NCI-H2196 treated with DMSO at 0.1 percent for 48 hours (cell line): ENCODE data around the gene COX6B1.
A peak's percentile ranks its signal among the peaks of the same experiment; 100 is the strongest.
"Not testable (repeated sequence)": the region's sequence is repeated elsewhere in the genome, so short reads cannot be mapped to it uniquely, and the experiment has no call there.

Experiments used
- DNase-seq: peaks from one replicate; lab custom pipeline; 2025; ENCODE audit not compliant: unreplicated experiment; lab: John Stamatoyannopoulos, UW

Gene COX6B1

DNA sequence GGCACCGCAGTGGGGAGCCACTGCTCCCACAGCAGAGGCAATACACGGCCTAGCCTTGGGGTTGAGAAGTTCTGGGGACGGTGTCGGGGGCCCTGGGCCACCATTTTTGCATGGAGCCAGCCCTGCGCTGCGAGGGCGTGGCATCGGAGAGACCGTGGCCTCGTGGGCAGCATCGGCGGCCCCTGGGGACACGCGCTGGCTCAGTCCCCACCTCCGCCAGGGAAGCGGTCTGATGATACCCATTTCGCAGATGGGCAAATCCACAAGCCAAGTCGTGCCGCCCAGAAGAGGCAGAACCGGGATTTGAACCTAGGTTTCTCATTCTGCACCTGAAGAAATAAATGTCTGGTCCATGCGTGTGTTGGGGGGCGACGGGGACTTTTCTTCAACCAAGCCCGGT lies 17.0 kb downstream of the COX6B1 start:
- no peak for DNase-seq

DNA sequence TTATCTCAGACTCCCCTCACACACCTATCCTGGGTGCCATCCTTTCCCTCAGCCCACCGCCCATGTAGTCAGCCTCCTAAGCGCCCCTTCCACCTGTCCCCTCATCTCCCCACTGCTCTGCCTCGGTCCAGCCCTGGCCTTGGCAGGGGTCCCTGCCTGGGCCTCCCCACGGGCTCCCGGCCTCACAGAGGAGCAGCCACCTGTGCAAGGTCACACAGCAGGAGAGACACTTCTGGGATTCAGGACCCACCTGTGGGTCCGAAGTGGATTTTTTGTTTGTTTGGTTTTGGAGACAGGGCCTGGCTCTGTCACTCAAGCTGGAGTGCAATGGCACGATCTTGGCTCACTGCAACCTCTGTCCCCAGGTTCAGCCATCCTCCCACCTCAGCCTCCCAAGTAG lies 17.5 kb downstream of the COX6B1 start:
- no peak for DNase-seq

DNA sequence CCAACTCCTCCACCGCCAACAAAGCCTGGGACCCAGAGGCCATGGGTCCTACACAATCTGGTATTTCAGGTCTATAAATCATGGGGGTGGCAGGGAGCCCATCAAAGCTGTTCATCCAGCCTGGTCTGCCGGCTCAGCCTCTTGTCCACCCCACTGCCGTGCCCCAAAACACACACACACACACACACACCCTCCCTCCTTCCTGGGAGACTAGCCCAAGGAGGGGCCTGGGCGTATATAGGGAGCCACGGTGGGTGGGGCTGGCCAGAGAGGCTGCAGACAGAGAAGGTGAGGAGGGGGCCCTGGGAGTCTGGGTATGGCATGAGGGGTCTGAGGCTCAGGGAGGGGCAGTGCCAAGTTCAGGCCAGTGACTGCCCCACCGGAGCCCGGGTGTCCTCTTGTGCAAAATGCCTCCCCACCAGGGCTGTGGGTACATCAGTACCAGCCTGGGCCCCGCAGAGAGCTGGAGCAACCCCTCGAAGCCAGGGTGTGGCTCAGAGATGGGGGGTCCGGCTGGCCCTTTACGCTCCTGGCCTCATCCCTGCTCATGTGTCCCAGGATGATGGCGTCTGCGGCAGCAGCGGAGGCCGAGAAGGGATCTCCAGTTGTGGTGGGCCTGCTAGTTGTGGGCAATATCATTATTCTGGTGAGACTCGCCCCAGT lies 18.3 kb downstream of the COX6B1 start, which contains the start of gene UPK1A:
Gene UPK1A, plus strand, starts transcription at position 267 of the 663 bp plus-strand sequence. Its CDS starts 296 bp downstream, at position 563.
- DNase-seq, result no peak

DNA sequence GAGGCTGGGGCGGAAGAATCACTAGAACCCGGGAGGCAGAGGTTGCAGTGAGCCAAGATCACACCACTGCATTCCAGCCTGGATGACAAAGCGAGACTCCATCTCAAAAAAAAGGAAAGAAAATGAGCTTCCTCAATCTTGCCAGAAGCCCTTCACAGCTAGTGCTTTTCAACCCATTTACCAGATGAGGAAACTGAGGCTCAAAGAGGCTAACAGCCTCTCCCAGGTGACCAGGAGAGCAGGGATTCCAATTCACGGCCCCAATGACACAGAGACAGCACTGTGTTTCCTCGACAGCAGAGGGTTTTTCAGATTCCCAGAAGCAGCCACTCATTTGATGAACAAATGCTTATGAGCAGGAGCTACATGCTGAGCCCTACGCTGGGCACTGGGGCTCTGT lies 21.4 kb downstream of the COX6B1 start:
- DNase-seq, result no peak

DNA sequence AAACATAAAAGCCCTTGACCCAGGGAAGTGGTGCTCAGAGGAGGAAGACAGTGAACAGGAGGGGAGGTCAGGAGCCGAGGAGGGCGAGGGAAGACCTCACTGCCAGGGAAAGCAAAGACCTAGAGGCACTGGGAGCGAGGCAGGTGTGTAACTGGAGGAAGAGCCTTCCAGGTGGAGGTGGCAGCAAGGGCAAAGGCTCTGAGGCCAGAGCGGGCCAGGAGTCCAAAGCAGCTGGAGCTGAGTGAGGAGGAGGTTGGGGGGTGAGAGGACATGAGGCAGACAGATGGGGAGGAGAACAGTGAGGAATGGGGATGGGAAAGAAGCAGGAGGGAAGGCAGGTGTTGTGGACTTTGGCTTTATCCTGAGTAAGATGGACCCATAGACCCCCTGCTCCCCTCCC lies 21.9 kb downstream of the COX6B1 start:
- no peak for DNase-seq

DNA sequence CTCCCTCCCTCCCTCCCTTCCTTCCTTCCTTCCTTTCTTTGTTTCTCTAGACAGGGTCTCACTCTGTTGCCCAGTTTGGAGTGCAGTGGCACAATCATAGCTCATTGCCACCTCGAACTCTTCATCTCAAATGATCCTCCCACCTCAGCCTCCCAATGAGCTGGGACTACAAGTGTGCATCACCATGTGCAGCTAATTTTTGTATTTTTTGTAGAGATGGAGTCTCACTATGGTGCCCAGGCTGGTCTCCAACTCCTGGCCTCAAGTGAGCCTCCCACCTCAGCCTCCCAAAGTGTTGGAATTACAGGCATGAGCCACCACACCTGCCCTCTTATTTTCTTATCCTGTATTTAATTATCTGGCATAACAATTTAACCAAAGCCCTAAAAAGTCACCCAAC lies 22.6 kb downstream of the COX6B1 start:
- DNase-seq, result no peak

DNA sequence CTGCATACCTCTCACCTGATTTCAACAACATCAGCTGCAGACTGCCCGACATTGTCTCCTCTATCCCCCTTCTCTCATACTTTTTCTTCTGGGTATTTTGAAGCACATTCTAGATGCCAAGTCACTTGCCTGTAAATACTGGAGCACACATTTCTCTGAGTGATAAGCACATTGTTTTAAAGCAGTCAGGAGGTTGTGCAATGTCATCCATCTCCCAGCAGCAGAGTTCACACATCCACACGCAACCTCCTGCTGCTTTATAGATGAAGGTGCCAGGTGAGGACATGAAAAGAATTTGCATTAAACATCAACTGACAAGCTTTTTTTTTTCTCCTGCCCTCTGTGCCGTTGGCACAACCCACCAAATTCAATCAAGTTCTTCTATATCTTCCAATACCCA lies 23.7 kb downstream of the COX6B1 start:
- no peak for DNase-seq

DNA sequence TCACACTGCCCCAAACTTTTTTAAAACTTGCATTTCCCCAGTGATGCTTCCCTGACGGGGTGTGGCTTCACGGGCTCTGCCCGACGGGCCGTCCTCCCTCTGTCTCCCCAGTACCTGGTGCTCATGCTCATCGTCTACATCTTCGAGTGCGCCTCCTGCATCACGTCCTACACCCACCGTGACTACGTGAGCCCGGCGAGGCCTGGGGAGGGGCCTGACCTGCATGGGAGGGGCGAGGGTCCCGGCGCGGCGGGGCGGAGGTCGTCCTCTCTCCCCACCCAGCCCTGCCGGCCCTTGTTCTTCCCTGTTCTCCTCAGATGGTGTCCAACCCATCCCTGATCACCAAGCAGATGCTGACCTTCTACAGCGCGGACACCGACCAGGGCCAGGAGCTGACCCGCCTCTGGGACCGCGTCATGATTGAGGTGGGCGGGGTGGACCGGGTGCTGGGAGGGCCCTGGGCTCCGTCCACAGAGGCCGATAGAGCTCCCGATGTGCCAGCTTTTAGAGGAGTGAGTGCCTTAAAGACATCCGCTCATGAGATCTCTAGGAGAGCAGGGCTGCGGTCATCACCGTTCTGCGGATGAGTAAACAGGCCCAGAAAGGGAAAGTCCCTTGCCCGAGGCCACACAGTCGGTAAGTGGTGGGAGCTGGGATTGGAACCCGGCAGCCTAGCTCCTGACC lies 25.1 kb downstream of the COX6B1 start:
- peak; percentile 41 for DNase-seq

DNA sequence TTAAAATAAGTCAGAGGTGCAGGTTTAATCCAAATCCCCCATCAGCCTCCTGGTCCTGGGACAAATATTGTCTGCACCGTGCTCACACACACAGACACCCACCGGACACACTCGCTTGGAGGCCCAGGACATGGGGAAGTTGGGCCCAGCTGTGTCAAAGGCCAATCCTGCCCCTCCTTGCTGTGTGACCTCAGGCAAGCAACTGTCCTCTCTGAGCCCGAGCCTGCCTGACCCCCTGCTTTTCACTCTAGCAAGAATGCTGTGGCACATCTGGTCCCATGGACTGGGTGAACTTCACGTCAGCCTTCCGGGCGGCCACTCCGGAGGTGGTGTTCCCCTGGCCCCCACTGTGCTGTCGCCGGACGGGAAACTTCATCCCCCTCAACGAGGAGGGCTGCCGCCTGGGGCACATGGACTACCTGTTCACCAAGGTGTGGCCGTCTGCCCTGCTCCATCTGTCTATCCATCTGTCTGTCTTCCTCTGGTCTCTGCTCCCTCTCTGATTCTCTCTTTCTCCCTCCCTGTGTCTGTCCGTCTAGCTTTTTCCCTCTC lies 27.5 kb downstream of the COX6B1 start:
- no peak for DNase-seq

DNA sequence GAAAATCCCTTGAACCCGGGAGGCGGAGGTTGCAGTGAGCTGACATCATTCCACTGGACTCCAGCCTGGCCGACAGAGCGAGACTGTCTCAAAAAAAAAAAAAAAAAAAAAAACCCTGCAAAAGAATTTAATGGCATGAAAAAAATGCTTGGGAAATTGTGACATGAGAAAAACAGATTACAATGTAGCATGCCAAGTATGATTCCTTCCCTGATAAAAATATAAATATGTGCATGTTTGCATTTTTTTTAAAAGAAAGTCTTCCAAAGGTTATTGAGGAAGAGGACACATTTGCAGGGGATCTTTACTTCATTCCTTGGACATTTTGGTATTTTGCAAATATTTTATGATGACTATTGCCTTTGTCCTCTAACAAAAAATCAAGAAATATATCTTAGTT lies 41.7 kb downstream of the COX6B1 start:
- no peak for DNase-seq

DNA sequence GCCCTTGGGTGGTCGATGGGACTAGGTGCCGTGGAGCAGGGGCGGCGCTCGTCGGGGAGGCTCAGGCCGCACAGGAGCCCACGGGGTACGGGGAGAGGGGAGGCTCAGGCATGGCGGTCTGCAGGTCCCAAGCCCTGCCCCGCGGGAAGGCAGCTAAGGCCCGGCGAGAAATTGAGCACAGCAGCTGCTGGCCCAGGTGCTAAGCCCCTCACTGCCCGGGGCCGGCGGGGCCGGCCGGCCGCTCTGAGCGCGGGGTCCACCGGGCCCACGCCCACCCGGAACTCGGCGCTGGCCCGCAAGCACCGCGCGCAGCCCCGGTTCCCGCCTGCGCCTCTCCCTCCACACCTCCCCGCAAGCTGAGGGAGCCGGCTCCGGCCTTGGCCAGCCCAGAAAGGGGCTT lies 43.0 kb downstream of the COX6B1 start:
- not testable (repeated sequence) for DNase-seq

DNA sequence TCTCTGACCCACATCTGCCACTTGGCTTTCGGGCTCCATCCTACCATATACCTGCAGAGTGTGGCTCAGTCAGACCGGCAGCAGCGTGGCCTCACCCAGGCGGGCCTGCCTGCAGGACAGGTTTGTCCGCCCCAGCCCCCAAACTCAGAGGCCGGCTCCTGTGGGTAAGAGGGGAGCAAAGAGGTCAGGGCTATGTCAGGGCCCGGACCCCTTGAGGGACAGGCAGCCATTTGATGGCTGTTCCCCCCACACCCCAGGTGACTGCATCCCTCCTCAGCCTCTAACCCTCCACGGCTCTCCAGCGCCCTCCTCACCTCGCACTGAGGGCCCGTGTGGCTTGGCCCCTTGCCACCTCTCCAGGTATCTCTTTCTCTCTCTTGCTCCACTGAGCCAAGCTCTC lies 43.9 kb downstream of the COX6B1 start:
- DNase-seq, result no peak

DNA sequence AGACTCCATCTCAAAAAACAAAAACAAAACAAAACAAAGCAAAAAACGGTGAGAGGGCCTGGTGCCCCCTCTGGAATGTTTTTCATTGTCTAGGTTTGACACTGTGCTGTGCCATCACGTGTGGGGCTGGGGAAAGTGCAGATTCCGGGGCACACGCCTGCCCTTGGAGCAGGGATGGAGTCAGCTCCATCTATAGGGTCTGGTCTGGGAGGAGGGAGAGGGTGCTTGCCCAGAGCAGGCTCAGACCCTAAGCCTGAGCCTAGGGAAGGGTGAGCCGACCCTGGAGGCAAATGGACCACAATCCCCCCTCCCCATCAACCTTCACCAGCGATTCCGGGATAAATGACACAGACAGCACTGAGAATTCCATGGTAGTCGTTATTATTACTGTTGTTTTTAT lies 45.3 kb downstream of the COX6B1 start:
- DNase-seq, result no peak

DNA sequence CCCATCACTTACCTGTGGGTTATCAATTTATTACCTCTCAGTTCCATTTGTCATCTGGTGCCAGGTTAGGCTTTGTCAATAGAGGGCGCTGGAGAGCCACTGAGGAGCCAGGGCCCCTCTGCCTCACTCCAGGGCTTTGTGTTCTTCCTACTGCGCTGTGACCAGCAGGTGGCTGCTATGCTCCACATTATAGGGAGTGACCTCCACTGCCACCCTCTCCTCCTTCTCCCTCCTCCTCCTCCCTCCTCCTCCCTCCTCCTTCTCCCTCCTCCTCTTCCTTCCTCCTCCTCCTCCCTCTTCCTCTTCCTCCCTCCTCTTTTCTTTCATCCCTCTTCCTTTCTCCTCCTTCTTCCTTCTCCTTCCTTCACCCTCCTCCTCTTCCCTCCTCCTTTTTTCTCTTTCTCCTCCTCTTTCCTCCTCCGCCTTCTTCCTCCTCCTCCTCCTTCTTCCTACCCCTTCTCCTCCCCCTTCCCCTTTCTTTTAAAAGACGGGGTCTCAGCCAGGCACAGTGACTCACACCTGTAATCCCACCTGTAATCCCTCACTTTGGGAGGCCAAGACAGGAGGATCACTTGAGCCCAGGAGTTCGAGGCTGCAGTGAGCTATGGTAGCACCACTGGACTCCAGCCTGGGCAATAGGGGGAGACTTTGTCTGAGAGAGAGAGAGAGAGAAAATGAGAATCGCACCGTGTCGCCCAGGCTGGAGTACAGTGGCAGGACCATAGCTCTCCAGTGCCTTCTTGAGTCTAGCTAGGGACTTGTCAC lies 45.9 kb downstream of the COX6B1 start:
- DNase-seq, result peak; percentile 73

DNA sequence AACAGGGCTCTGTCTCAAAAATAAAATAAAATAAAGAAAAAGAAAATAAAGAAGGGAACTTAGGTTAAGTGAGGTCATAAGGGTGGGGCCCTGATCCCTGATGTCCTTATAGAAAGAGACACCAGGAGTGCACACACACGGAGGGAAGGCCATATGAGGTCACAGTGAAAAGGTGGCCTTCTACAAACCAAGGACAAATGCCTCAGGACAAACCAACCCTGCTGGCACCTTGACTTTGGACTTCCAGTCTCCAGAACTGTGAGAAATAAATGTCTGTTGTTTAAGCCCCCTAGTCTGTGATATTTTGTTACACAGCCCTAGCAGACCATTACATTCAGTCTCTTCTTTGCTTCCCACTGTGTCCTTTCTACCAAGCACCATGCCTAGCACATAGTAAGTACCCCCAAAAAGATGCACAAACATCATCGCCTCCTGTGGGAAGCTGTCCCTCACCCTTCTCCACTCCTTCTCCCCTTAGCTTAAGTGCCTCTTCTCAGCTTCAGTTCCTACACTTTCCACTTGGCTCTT lies 47.8 kb downstream of the COX6B1 start:
- no peak for DNase-seq

DNA sequence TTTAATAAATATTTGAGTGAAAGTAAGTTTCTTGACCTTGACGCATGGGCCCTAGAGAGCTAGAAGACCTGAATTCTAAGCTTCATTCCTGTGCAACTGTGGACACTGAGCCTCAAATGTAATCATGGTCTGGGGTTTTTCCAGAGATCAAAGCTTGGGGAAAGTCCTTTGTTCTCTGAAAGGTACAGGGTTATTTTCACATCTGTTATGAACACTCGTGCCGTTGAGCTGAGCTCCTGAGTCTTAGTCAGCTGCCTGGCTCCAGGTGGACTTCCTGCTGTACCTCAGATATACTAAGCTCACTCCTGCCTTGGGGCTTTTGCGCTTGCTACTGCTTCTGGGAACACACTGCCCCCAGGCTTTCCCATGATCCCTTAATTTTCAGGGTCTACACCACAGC lies 48.7 kb downstream of the COX6B1 start:
- DNase-seq, result no peak

DNA sequence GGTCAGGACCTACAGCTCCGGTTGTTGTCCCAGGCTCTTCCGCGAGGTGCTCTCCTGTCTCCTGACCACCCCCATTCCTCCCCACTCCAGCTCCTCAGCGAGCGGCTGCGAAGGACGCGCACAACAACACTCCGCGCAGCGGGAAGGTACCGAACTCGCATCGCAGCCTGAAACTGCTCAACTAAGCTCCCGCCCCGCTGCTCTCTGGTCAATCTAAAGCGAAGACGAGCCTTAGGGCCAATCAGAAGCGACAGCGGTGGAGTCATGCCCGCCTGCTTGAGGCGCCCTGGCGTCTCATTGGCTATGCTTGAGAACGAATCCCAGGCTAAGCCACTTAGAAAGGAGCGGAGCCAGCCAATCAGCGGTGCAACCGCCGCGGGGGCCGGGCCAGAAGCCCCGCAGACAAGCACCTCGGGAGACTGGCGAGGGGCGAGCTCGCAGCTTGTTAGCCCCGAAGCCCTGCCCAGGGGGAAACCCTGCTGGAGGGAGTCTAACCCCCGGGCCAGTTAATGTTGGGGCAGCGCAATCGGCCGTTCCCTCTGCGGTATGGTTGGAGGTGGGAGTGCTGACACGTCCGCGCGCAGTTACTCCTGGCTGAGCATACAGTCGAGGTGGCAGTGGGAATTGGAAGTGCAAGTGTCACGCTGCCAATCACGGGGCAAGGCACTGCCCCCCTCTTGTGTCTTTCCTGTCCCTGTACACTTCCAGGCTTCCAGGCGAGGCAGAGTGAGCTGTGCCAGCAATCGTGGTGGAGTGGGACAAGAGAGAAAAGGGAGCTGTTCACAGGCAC lies 54.3 kb downstream of the COX6B1 start:
- peak; percentile 97 for DNase-seq

DNA sequence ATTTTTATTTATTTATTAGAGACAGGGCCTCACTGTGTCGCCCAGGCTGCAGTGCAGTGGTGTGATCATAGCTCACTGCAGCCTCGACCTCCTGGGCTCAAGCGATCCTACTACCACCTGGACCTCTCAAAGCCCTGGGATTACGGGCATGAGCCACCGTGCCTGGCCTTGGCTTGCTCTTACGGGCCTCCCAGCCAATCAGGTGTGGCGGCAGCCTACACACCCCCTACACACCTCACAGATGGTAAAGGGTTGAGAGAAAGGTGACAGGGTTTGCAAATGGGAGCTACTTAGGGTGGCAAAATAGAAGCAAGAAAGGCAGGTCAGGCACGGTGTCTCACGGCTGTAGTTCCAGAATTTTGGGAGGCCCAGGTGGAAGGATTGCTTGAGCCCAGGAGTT lies 55.2 kb downstream of the COX6B1 start:
- peak; percentile 28 for DNase-seq

DNA sequence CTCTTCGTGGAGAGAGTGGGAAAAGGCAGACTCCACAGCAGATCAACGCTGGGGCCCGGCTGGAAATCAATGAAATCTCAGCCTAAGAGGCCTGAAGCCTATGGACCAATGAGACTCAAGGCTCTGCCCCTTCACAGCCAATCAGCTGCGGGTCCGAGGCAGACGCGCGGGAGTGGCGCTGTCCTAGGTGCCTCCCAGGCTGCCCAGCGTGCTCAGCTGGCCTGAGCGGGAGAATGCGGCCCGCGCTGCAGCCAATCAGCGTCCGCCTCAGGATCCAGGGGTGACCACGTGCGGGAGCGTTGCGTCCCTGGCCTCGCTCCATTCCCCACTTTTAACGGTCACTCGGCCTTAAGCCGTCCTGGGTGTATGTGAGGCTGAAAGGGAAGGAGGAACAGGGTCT lies 56.1 kb downstream of the COX6B1 start, which contains the start of gene ZBTB32:
Gene ZBTB32, plus strand, starts transcription at position 341 of the 400 bp plus-strand sequence. CDS start 10,069 bp downstream, outside the sequence.
- no peak for DNase-seq
